Activated effector memory CD4-positive, alpha-beta T cell treated with anti-CD3 and anti-CD28 coated beads, Interleukin-2, amount 50 U/mL, for 16 hours (primary cell): Measurements from ENCODE around the gene SPNS3.
A peak's percentile ranks its signal among the peaks of the same experiment; 100 is the strongest.

ENCODE experiments used
- DNase-seq: peaks from one replicate; pipeline ENCODE4 v3.0.0-alpha.2; 2020

SPNS3 gene, protein sequence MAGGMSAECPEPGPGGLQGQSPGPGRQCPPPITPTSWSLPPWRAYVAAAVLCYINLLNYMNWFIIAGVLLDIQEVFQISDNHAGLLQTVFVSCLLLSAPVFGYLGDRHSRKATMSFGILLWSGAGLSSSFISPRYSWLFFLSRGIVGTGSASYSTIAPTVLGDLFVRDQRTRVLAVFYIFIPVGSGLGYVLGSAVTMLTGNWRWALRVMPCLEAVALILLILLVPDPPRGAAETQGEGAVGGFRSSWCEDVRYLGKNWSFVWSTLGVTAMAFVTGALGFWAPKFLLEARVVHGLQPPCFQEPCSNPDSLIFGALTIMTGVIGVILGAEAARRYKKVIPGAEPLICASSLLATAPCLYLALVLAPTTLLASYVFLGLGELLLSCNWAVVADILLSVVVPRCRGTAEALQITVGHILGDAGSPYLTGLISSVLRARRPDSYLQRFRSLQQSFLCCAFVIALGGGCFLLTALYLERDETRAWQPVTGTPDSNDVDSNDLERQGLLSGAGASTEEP

GRCh38 chr17:4433515-4434031 lies at the start of gene SPNS3:
TSS of gene SPNS3 (plus strand) at chr17:4433940. CDS start at chr17:4433968, 28 bp downstream.
- DNase-seq: peak; percentile 67

- DNase-seq: no peak
Observed at GRCh38 chr17:4386406-4386805, 47.3 kb upstream of the SPNS3 start.

DNA sequence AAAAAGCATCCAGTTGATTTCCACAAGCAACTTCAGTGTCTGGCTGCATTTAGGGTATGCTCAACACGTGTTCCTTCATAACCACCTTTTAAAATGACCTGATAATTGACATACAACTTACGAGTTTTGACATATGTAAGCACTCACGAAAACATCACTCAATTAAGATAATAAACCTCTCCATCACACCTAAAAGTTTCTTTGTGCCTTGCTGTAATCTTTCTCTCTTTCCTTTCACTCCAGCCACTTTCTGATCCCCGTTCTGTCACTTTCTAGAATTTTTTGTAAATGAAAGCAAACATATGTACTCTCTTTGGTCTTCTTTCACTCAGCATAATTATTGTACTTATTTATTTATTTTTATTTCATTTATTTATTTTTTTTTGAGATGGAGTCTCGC lies 46.6 kb upstream of the SPNS3 start:
- no peak for DNase-seq

- no peak for DNase-seq
Observed at GRCh38 chr17:4389079-4389478, 44.7 kb upstream of the SPNS3 start.

DNA sequence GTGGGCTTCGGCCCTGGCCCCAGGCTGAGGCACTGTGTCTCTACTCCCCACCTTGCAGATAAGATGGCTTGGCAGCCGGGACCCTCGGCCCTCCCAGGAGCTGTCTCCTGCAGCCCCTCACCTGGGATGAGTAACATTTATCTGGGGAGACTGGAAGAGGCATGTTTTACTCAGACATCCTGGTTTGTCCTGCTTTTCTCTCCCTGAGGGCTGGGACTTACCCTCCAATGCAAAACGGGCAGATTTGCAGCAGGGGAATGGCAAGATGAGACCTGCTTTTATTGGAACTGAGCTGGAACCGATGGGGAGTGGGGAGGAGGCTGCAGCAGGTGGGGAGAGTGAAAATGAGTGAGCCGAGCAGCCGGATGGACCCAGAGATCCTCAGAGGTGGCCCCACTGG lies 39.9 kb upstream of the SPNS3 start:
- DNase-seq: no peak

GRCh38 chr17:4394208-4395110 lies 39.3 kb upstream of the SPNS3 start:
- no peak for DNase-seq

DNA sequence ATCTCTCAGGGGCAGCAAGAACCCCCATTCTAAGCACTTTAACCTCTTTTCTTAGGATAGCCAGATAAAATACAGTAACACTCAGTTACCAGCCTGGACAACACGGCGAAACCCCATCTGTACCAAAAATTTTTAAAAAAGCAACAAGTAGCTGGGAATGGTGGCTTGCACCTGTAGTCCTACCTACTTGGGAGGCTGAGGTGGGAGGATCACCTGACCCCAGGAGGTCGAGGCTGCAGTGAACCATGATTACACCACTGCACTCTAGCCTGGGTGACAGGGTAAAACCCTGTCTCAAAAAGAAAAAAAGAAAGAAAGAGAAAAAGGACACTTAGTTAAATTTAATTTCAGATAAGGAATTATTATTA lies 38.6 kb upstream of the SPNS3 start:
- DNase-seq: no peak

- DNase-seq: no peak
Observed at GRCh38 chr17:4397840-4398239, 35.9 kb upstream of the SPNS3 start.

DNA sequence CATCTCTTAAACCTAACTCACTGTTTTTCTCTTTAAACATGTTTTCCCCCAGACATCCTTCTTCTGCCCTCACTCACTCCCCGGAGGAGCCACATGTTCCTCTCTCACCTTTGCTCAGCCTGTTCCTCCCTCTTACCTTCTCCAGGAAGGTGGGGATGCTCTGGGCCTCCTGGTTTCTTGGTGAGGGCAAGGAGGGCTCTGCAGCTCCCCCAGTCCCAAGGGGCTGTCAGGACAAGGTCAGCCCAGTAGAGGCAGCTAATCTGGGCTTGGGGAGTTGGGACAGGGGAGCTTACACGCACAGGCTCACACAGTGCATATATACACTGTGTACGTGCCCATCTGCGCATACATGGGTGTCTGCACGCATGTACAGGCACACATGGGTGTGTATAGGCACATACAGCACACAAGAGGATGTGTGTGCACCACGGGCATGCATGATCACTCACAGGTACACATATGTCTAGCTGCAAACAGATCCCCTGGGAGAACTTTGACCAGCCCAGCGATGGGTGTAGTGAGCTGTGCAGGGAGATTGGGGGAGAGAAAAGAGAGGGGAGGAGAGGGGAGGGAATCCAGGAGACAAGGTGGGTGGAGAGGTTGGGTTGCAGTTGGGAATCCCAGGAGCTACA lies 28.6 kb upstream of the SPNS3 start:
- DNase-seq: no peak

- no peak for DNase-seq
Observed at GRCh38 chr17:4405699-4406098, 28.0 kb upstream of the SPNS3 start.

DNA sequence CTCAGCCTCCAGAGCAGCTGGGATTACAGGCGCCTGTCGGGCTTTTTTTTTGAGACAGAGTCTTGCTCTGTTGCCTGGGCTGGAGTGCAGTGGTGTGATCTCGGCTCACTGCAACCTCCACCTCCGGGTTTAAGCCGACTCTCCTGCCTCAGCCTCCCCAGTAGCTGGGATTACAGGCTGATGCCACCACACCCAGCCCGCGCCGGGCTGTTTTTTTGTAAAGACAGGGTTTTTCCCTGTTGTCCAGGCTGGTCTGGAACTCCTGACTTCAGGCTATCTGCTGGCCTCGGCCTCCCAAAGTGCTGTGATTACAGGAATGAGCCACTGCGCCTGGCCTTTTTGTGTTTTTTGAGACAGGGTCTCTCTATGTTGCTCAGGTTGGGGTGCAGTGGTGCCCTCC lies 27.4 kb upstream of the SPNS3 start:
- DNase-seq: no peak

DNA sequence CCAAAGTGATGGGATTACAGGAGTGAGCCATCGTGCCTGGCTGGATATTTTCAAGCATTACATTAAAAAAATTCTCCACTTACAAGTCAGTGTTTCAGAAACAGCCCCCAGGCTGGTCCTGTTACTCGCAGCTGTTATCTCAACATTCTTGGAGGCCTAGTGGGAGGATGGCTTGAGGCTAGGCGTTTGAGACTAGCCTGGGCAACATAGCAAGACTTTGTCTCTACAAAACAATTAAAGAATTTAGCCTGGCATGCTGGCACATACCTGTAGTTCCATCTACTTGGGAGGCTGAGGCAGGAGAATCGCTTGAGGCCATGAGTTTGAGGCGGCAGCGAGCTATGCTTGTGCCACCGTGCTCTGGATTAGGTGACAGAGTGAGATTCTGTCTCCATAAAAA lies 26.5 kb upstream of the SPNS3 start:
- DNase-seq: no peak

DNA sequence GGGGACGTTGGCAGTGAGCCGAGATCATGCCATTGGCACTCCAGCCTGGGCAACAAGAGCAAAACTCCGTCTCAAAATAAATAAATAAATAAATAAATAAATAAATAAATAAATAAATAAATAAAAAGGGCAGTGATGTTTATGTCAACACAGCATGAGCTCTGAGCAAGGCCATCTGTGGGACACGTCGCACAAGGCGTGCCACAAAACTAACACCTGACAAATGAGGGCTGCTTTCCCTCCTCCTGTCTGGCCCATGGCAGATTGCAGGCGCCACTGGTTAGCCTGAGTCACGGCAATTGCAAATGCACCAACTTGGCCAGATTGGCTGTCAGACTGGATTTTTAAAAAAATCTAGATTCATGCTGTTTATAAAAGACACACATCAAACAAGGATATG lies 25.9 kb upstream of the SPNS3 start:
- DNase-seq: no peak

GRCh38 chr17:4409659-4410058 lies 24.1 kb upstream of the SPNS3 start:
- DNase-seq: no peak

- DNase-seq: no peak
Observed at GRCh38 chr17:4411201-4411600, 22.5 kb upstream of the SPNS3 start.

GRCh38 chr17:4412933-4413831 lies 20.6 kb upstream of the SPNS3 start:
- DNase-seq: peak; percentile 96

GRCh38 chr17:4417129-4417667 lies 16.5 kb upstream of the SPNS3 start:
- no peak for DNase-seq

DNA sequence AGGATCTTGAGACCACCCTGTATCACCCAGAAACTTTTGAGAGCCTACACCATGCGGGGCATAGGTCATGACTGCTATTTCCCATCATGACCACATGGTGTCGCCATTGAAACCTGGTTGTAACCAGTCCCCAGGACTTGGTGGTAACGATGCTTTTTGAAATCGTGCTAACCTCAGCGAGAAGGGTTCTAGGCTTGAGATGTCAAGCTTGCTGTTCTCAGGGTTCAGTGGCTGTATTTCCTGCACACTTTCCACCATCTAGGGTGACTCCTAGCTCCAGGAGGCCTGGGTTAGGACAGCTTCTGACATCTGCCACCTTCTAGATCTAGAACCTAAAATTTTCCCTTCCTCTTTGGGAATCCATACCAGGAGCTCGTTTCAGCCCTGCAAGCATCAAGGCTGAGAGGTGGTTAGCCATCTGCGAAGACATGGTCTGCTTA lies 13.0 kb upstream of the SPNS3 start:
- DNase-seq: peak; percentile 81

GRCh38 chr17:4422864-4423263 lies 10.9 kb upstream of the SPNS3 start:
- no peak for DNase-seq

DNA sequence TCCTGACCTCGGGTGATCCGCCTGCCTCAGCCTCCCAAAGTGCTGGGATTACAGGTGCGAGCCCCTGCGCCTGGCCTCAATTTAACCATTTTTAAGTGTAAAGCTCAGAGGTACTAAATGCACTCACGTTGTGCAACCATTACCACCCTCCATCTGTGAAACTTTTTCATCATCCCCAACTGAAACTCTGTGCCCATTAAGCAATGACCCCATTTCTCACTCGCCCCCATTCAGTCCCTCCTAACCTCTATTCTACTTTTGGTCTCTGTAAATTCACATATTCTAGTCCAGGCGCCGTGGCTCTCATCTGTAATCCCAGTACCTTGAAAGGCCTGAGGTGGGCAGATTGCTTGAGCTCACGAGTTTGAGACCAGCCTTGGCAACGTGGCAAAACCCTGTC lies 8.3 kb upstream of the SPNS3 start:
- no peak for DNase-seq

GRCh38 chr17:4426499-4427208 lies 7.1 kb upstream of the SPNS3 start:
- no peak for DNase-seq
